Lower lobe of right lung (tissue), 2 donors: ENCODE data around the gene LRRC2. TPM values are rescaled to one million over a fixed set of nuclear protein-coding genes. Genes with fewer than 3 reads are reported as not detected.

Source experiments
- ATAC-seq, 2 donors: fragments of 200-7000 bp; cut with Tn5 transposase; one replicate each; pipeline ENCODE4 v1.9.1; 2020 to 2022; ENCODE audit warnings: mild to moderate bottlenecking in 2 of 2, moderate library complexity in 2 of 2
- DNase-seq: peaks from one replicate; pipeline ENCODE4 v3.0.0-alpha.2; 2020
- H3K27ac ChIP-seq: fragments of 200-600 bp; one replicate; pipeline ENCODE4 v1.8.0; 2022
- H3K27me3 ChIP-seq: fragments of 200-600 bp; one replicate; pipeline ENCODE4 v1.8.0; 2022; ENCODE audit warnings: low read depth
- H3K36me3 ChIP-seq: fragments of 200-600 bp; one replicate; pipeline ENCODE4 v1.8.0; 2022; ENCODE audit warnings: mild to moderate bottlenecking
- H3K4me1 ChIP-seq: fragments of 200-600 bp; one replicate; pipeline ENCODE4 v1.8.0; 2022
- H3K4me3 ChIP-seq: fragments of 200-600 bp; one replicate; pipeline ENCODE4 v1.8.0; 2022; ENCODE audit warnings: mild to moderate bottlenecking
- H3K9me3 ChIP-seq: fragments of 200-600 bp; one replicate; pipeline ENCODE4 v1.8.0; 2022
- CTCF ChIP-seq: fragments of 200-600 bp; IDR thresholded peaks from one replicate; pipeline ENCODE4 v1.8.0; 2022; ENCODE audit warnings: antibody characterized with exemption, mild to moderate bottlenecking
- intact Hi-C: fragments of 100-400 bp; cut with DNase I; formaldehyde crosslinking; loops from one replicate; pipeline ENCODE4 v1.11.0; 2022
- total RNA-seq: library from RNA; stranded (reverse); fragmentation: NEBNext Ultra II Directional; extraction: Animal tissue kit (Norgen Biotek cat#: 25700); gene quantifications from one replicate; pipeline ENCODE4 v1.2.1, GENCODE V29; 2021
- donor health status: DM: no; HTN: yes; CAD: no; lungs with severe emphysema.

The LRRC2 gene
- total RNA-seq, 1 donor from 2014 or later: 1.2 TPM

DNA sequence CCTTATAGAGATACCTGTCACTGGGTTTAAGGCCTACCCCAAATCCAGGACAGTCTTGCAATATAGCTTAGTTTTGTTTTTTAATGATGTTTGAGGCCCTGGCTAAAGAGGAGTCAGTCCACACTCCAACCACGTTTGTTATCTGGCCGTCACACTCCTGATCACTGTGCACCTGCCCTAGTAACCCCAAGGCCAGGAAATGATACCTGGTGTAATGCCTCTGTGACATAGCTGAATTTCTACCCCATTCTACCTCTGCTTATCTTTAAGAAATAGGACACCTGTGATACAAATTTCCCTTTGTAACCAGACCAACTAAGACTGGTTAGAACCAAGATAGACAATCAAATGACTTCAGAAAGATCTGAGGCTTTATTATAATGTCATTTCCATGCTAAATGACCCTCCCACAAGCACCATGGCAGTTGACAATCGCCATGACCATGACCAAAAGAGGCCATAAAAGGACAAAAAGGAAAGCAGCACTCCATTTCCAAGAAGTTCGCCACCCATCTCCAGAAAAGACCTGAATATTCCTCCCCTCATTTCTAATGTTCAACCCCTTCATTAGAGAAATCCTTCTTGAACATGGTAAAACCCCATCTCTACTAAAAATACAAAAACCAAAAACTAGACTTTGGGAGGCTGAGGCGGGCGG, 73.1 kb downstream of the LRRC2 start:
- ATAC-seq (no peak), DNase-seq (no peak)
- intact Hi-C loops: no loop called here
- no peaks in the 10 kb centered on the region for H3K9me3 ChIP-seq
- H3K4me3 ChIP-seq: no peak overlapping the region
- no peaks in the 10 kb centered on the region for H3K27me3 ChIP-seq
- TF ChIP-seq CTCF: no peak
- no peak overlapping the region for H3K27ac ChIP-seq
- peaks cover 8% of the 10 kb centered on the region for H3K4me1 ChIP-seq
- H3K36me3 ChIP-seq: no peaks in the 10 kb centered on the region

GRCh38 chr3:46491089-46492070, 74.7 kb downstream of the LRRC2 start:
- TF ChIP-seq CTCF: no peak
- no peak overlapping the region for H3K27ac ChIP-seq

DNA sequence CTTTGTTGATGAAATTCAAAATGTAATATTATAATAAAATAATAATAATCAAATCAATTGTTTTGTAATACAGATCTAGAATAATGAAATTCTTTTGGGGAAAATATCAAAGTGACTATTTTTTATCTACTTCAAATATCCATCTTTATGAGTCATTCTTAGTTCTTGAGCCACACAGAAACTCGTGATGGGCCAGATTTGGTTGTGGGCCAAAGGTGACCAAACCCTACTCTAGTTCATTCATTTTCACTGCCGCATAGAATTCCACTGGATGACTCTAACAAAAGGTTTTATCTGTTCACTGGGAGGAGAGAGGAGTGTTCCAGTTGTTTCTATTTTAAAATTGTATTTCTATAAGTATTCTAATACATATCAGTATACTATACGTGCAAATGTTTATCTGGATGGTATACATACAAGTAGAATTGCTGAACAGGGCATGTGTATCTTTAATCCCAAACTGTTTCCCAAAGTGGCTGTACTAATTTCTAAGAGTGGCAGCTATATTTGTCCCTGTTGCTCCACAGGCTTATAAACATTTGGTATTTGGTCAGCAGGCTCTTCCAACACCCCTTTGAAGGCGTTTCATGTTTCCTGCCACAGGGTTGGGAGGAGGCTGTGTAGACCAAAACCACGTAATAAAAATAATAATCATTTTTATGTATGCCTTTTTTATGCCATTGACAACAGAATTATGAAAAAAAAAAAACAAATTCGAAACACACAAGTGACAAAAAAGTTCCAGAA, 75.6 kb downstream of the LRRC2 start:
- no peaks in the 10 kb centered on the region for H3K36me3 ChIP-seq
- no peak overlapping the region for H3K4me3 ChIP-seq
- no peak overlapping the region for H3K27ac ChIP-seq
- intact Hi-C loops: no loop called here
- ATAC-seq (no peak), DNase-seq (no peak)
- H3K4me1 ChIP-seq: peaks cover 8% of the 10 kb centered on the region
- TF ChIP-seq CTCF: no peak
- H3K27me3 ChIP-seq: no peaks in the 10 kb centered on the region
- H3K9me3 ChIP-seq: no peaks in the 10 kb centered on the region

More at GRCh38 chr3:46491089-46492070, 74.7 kb downstream of the LRRC2 start:
- Histone ChIP-seq H3K4me3 (no peak overlapping the region), H3K36me3 (no peaks in the 10 kb centered on the region), H3K4me1 (peaks cover 8% of the 10 kb centered on the region), H3K9me3 (no peaks in the 10 kb centered on the region), H3K27me3 (no peaks in the 10 kb centered on the region)
- intact Hi-C loops: no loop called here
- ATAC-seq: no peak
- DNase-seq: no peak

DNA sequence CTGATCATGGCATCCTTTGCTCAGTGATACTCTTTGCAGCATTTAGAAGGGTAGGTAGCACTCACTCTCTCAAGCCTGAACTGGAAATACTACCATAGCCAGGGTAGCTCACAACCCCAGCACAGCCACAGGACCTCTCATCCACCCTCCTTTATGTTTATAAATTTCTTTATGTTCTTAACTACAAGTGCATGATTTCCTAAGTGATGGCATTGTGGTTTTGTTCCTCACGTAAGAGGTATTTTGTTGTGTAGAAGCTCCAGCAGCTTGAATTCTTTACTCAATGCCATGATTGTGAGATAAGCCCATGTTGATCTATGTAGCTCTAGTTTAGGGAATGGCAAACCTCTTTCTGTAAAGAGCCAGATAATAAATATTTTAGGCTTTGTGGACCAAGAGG, 76.2 kb downstream of the LRRC2 start:
- intact Hi-C loops: no loop called here

More for the DNA sequence above, 76.2 kb downstream of the LRRC2 start:
- Histone ChIP-seq H3K27me3 (no peaks in the 10 kb centered on the region), H3K4me3 (no peak overlapping the region), H3K27ac (no peak overlapping the region), H3K9me3 (no peaks in the 10 kb centered on the region), H3K36me3 (no peaks in the 10 kb centered on the region), H3K4me1 (peaks cover 8% of the 10 kb centered on the region)
- DNase-seq (no peak), ATAC-seq (no peak)
- TF ChIP-seq CTCF: no peak
